Activated CD8-positive, alpha-beta T cell treated with anti-CD3 and anti-CD28 coated beads for 36 hours (primary cell): ENCODE measurements around the gene TAF1. TPM values are rescaled to one million over a fixed set of nuclear protein-coding genes. Genes with fewer than 3 reads are reported as not detected.
"Not testable (repeated sequence)": the region's sequence is repeated elsewhere in the genome, so short reads cannot be mapped to it uniquely, and the experiment has no call there.

Experiments
- ATAC-seq: fragments of 200-7000 bp; cut with Tn5 transposase; one replicate; pipeline ENCODE4 v1.10.0; 2021; ENCODE audit warnings: mild to moderate bottlenecking, moderate library complexity
- CTCF ChIA-PET: fragments of 350-600 bp; sonication (Branson Sonifier 250); formaldehyde crosslinking; loops from one replicate; lab custom pipeline; 2021; ENCODE audit warnings: antibody characterized with exemption; lab: Charles Lee
- POLR2A ChIA-PET: fragments of 350-600 bp; sonication (Branson Sonifier 250); formaldehyde crosslinking; loops from one replicate; lab custom pipeline; 2021; ENCODE audit warnings: antibody characterized with exemption; lab: Charles Lee
- DNase-seq: peaks from one replicate; pipeline ENCODE4 v3.0.0-alpha.2; 2020
- H3K27ac Mint-ChIP-seq: one replicate; pipeline ENCODE4 v1.8.0; 2021; ENCODE audit warnings: mild to moderate bottlenecking, mixed read lengths
- H3K27me3 Mint-ChIP-seq: one replicate; pipeline ENCODE4 v1.8.0; 2021; ENCODE audit warnings: mixed read lengths
- H3K36me3 Mint-ChIP-seq: one replicate; pipeline ENCODE4 v1.8.0; 2021; ENCODE audit warnings: low read depth, mixed read lengths
- H3K4me1 Mint-ChIP-seq: one replicate; pipeline ENCODE4 v1.8.0; 2021; ENCODE audit warnings: low read depth, mixed read lengths
- H3K4me3 Mint-ChIP-seq: one replicate; pipeline ENCODE4 v1.8.0; 2021; ENCODE audit warnings: mild to moderate bottlenecking, moderate library complexity, mixed read lengths
- H3K9me3 Mint-ChIP-seq: one replicate; pipeline ENCODE4 v1.8.0; 2021; ENCODE audit warnings: mixed read lengths
- intact Hi-C: fragments of 100-400 bp; cut with micrococcal nuclease; formaldehyde crosslinking; loops from one replicate; pipeline ENCODE4 v1.10.0; 2022
- total RNA-seq, 2 experiments: library from RNA; stranded (reverse); gene quantifications; one replicate each; pipeline ENCODE4 v1.2.3, GENCODE V29; 2021
- TF ChIP-seq, protein P1 (sequence below): fragments of 200-600 bp; IDR thresholded peaks from one replicate; pipeline ENCODE4 v1.8.0; 2022; ENCODE audit warnings: antibody characterized with exemption, mild to moderate bottlenecking

Gene TAF1
- total RNA-seq, 2 experiments from 2014 or later = 26.8 to 30.9 TPM

DNA sequence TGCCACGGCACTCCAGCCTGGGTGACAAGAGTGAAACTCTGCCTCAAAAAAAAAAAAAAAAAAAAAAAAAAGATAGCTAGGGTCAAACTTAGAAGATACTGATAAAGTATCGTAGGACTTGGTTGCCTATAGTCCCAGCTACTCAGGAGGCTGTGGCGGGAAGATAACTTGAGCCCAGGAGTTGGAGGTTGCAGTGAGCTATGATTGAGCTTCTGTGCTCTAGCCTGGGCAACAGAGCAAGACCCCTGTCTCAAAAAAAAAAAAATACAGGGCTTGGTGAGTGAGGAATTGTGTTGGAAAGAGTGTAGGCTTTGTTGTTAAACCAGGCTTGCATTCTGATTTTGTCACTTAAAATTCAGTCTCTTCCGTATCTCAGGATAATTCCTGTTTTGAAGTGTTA is 6.2 kb downstream of the TAF1 start:
- DNase-seq (no peak), ATAC-seq (no peak)
- peaks cover 28% of the 10 kb centered on the region for H3K4me1 Mint-ChIP-seq
- CTCF ChIA-PET = no interaction called here
- no peak overlapping the region for H3K27ac Mint-ChIP-seq
- H3K27me3 Mint-ChIP-seq = no peaks in the 10 kb centered on the region
- H3K4me3 Mint-ChIP-seq = no peak overlapping the region
- H3K36me3 Mint-ChIP-seq = peaks cover 44% of the 10 kb centered on the region
- POLR2A ChIA-PET = no interaction called here
- TF ChIP-seq, protein P1, sequence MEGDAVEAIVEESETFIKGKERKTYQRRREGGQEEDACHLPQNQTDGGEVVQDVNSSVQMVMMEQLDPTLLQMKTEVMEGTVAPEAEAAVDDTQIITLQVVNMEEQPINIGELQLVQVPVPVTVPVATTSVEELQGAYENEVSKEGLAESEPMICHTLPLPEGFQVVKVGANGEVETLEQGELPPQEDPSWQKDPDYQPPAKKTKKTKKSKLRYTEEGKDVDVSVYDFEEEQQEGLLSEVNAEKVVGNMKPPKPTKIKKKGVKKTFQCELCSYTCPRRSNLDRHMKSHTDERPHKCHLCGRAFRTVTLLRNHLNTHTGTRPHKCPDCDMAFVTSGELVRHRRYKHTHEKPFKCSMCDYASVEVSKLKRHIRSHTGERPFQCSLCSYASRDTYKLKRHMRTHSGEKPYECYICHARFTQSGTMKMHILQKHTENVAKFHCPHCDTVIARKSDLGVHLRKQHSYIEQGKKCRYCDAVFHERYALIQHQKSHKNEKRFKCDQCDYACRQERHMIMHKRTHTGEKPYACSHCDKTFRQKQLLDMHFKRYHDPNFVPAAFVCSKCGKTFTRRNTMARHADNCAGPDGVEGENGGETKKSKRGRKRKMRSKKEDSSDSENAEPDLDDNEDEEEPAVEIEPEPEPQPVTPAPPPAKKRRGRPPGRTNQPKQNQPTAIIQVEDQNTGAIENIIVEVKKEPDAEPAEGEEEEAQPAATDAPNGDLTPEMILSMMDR = no peak
- intact Hi-C loops = no loop called here
- H3K9me3 Mint-ChIP-seq = no peaks in the 10 kb centered on the region

DNA sequence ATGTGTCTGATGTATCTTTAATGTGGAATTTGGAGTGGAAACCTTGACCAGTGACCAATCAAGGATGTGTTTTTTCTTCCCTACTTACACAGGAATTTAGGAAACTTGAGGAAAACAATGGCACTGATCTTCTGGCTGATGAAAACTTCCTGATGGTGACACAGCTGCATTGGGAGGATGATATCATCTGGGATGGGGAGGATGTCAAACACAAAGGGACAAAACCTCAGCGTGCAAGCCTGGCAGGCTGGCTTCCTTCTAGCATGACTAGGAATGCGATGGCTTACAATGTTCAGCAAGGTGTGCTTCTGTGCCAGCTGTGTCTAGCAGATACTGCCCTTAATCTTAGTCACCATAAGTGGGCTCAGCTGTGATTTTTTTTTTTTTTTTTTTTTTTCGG is 12.6 kb downstream of the TAF1 start:
- H3K27me3 Mint-ChIP-seq = no peaks in the 10 kb centered on the region
- POLR2A ChIA-PET = no interaction called here
- peaks cover 42% of the 10 kb centered on the region for H3K36me3 Mint-ChIP-seq
- ATAC-seq (no peak), DNase-seq (no peak)
- CTCF ChIA-PET = no interaction called here
- H3K27ac Mint-ChIP-seq = peak overlapping the region; percentile 5
- no peaks in the 10 kb centered on the region for H3K9me3 Mint-ChIP-seq
- H3K4me3 Mint-ChIP-seq = no peak overlapping the region
- intact Hi-C loops = no loop called here
- TF ChIP-seq, protein P1 = no peak
- H3K4me1 Mint-ChIP-seq = peaks cover under 1% of the 10 kb centered on the region

DNA sequence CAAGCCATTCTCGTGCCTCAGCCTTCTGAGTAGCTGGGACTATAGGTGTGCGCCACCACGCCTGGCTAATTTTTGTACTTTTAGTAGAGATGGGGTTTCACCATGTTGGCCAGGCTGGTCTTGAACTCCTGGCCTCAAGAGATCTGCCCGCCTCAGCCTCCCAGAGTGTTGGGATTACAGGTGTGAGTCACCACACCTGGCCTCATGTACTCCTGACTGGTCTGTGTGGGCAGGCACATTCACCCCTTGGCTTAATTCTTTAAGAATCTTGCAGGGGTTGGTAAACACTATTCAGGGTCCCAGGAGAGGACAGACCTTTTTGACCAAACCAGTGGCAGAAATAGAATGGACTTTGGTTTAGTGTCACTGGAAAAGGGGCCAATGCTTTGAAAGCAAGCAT is 25.6 kb downstream of the TAF1 start:
- DNase-seq, ATAC-seq, POLR2A ChIA-PET, H3K27ac Mint-ChIP-seq, intact Hi-C loops, H3K4me3 Mint-ChIP-seq, H3K27me3 Mint-ChIP-seq, CTCF ChIA-PET, H3K9me3 Mint-ChIP-seq, H3K4me1 Mint-ChIP-seq: not testable (repeated sequence)
- H3K36me3 Mint-ChIP-seq = peaks cover 49% of the 10 kb centered on the region

DNA sequence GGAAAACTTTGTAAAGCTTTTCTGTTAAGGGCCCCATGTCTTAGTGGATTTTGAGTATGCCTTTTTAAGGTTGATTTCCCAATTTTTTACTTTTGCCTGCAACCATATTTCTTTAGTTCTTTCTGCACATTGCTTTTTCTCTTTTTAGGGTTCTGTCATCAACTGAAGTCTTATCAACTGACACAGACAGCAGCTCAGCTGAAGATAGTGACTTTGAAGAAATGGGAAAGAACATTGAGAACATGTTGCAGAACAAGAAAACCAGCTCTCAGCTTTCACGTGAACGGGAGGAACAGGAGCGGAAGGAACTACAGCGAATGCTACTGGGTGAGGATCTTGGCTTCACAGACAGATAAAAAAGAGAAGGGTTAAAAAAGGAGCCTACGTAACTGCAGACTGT is 27.8 kb downstream of the TAF1 start:
- DNase-seq (no peak), ATAC-seq (no peak)
- peaks cover 1% of the 10 kb centered on the region for H3K4me1 Mint-ChIP-seq
- H3K27me3 Mint-ChIP-seq = no peaks in the 10 kb centered on the region
- ChIA-PET CTCF (no interaction called here), POLR2A (interaction anchor here (0.9 kb wide), 1 partner anchor 99 kb away, joined by 4 read pairs; no protein-coding TSS in a partner anchor)
- no peaks in the 10 kb centered on the region for H3K9me3 Mint-ChIP-seq
- no peak overlapping the region for H3K4me3 Mint-ChIP-seq
- peak overlapping the region; percentile 61 for H3K27ac Mint-ChIP-seq
- intact Hi-C loops = no loop called here
- TF ChIP-seq, protein P1 = no peak
- H3K36me3 Mint-ChIP-seq = peaks cover 52% of the 10 kb centered on the region

DNA sequence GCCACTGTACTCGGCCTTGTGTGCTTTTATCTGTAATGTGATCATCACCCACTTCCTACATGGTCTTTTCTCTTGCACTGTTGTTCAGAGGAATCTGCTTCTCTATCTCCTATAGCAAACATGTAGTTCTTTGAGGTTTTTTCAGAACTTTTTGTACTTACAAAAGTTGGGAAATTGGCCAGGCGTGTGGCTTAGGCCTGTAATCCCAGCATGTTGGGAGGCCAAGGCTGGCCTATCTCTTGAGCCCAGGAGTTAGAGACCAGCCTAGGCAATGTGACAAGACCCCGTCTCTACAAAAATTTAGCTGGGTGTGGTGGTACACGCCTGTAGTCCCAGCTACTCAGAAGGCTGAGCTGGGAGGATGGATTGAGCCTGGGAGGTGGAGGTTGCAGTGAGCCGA is 30.4 kb downstream of the TAF1 start:
- peaks cover 45% of the 10 kb centered on the region for H3K36me3 Mint-ChIP-seq
- H3K27ac Mint-ChIP-seq = no peak overlapping the region
- ATAC-seq = no peak

More for the DNA sequence above, 30.4 kb downstream of the TAF1 start:
- POLR2A ChIA-PET = no interaction called here
- Mint-ChIP-seq H3K4me1 (peaks cover 2% of the 10 kb centered on the region), H3K27me3 (no peaks in the 10 kb centered on the region), H3K9me3 (no peaks in the 10 kb centered on the region), H3K4me3 (no peak overlapping the region)
- TF ChIP-seq, protein P1 = no peak
- no peak for DNase-seq
- intact Hi-C loops = no loop called here
- CTCF ChIA-PET = no interaction called here
